Omental fat pad (tissue), 4 donors: ENCODE measurements around the gene MAP2K3. TPM values are rescaled to one million over a fixed set of nuclear protein-coding genes. Genes with fewer than 3 reads are reported as not detected.

Experiments
- ATAC-seq: fragments of 150-250 bp; one replicate; pipeline ENCODE4 v1.9.1; 2016; ENCODE audit warnings: mild to moderate bottlenecking, moderate library complexity; ENCODE audit not compliant: low FRiP score
- DNase-seq: peaks from one replicate; pipeline ENCODE4 v3.0.0-alpha.2; 2019; ENCODE audit warnings: low spot score
- CTCF ChIP-seq, 3 donors: fragments of 450-650 bp; IDR thresholded peaks; one replicate each; pipeline ENCODE4 v1.5.1; 2016 to 2017; ENCODE audit warnings: antibody characterized with exemption in 3 of 3, mild to moderate bottlenecking in 3 of 3, moderate library complexity in 2 of 3
- total RNA-seq, 4 donors: library from RNA; depleted of rRNA; stranded (reverse); fragments of >200 nt; gene quantifications; one replicate each; pipeline ENCODE4 v1.1.0, GENCODE V29; 2016

MAP2K3 gene
- total RNA-seq, 4 donors from 2014 or later, result 36.8 to 170 (median 58.5) TPM

GRCh38 chr17:21283482-21284318 is 811 bp upstream of the MAP2K3 start:
- TF ChIP-seq CTCF (IDR thresholded peaks at IDR 0.05), result no peak
- DNase-seq, result no peak
- ATAC-seq, result no peak

- no peak for ATAC-seq
- TF ChIP-seq CTCF (IDR thresholded peaks at IDR 0.05), result no peak
- no peak for DNase-seq
These were observed 904 bp downstream of the MAP2K3 start for GRCh38 chr17:21285164-21286065.

- DNase-seq (peak; percentile 87), ATAC-seq (peak; percentile 38)
- no peak for TF ChIP-seq CTCF (IDR thresholded peaks at IDR 0.05)
These were observed 1.7 kb downstream of the MAP2K3 start for GRCh38 chr17:21286066-21286770.

GRCh38 chr17:21286909-21287702 is 2.6 kb downstream of the MAP2K3 start:
- DNase-seq (no peak), ATAC-seq (no peak)
- TF ChIP-seq CTCF (IDR thresholded peaks at IDR 0.05), result no peak

- DNase-seq (peak; percentile 86), ATAC-seq (peak; percentile 56)
- no peak for TF ChIP-seq CTCF (IDR thresholded peaks at IDR 0.05)
These were observed 3.4 kb downstream of the MAP2K3 start for GRCh38 chr17:21287703-21288449.
